A549 (cell line): ENCODE data around the gene ATP2C2. TPM values are rescaled to one million over a fixed set of nuclear protein-coding genes. Genes with fewer than 3 reads are reported as not detected.

Experiments used
- ATAC-seq, 2 experiments: fragments of 200-7000 bp in 1 of 2; fragments of >200 bp in 1 of 2; cut with Nextera tagmentation in 1 of 2; cut with Tn5 transposase in 1 of 2; 3 replicates each; pipeline versions ENCODE4 v1.8.0 to v1.9.1; 2018 to 2020; ENCODE audit warnings: mild to moderate bottlenecking in 1 of 2, moderate library complexity in 1 of 2
- CTCF ChIA-PET: fragments of 300-600 bp; sonication (Branson Sonifier 250); formaldehyde crosslinking; extraction: SDS; loops from one replicate; lab custom pipeline; 2021; ENCODE audit warnings: antibody characterized with exemption, inconsistent platforms; lab: Yijun Ruan, JAX
- POLR2A ChIA-PET: fragments of 350-600 bp; formaldehyde crosslinking; extraction: SDS; loops from one replicate; lab custom pipeline; 2021; ENCODE audit warnings: antibody characterized with exemption, inconsistent platforms; lab: Yijun Ruan, JAX
- DNase-seq, 2 experiments: peaks; one replicate each; pipeline versions ENCODE4 v3.0.0 to v3.0.0-alpha.2; 2011 to 2016; ENCODE audit warnings: low read depth in 1 of 2, low spot score in 1 of 2
- FAIRE-seq: peaks from 2 replicates; lab custom pipeline; 2011; peaks lifted over from hg19 to GRCh38; lab: Jason Lieb, UNC
- H3K27ac ChIP-seq, 2 experiments: fragments of >200 bp; sonication (Bioruptor Twin); formaldehyde crosslinking; 3 replicates each; pipeline ENCODE4 v1.5.1; 2016 to 2017
- H3K4me1 ChIP-seq: fragments of >200 bp; sonication (Bioruptor Twin); formaldehyde crosslinking; 3 replicates; pipeline ENCODE4 v1.6.1; 2016
- H3K4me2 ChIP-seq: fragments of >200 bp; sonication (Bioruptor Twin); formaldehyde crosslinking; 3 replicates; pipeline ENCODE4 v1.6.1; 2016
- H3K4me3 ChIP-seq: fragments of >200 bp; sonication (Bioruptor Twin); formaldehyde crosslinking; 3 replicates; pipeline ENCODE4 v1.5.1; 2016
- H3K9me3 ChIP-seq: fragments of >200 bp; sonication (Bioruptor Twin); formaldehyde crosslinking; 3 replicates; pipeline ENCODE4 v1.6.1; 2016
- BHLHE40 ChIP-seq: IDR thresholded peaks from 2 replicates; pipeline ENCODE4 v1.6.1; 2012; ENCODE audit warnings: low read depth, low read length, inconsistent platforms
- CBX8 ChIP-seq: fragments of 200-600 bp; sonication (generic); IDR thresholded peaks from 2 replicates; pipeline ENCODE4 v1.6.1; 2016
- CHD2 ChIP-seq: fragments of 150-350 bp; IDR thresholded peaks from 2 replicates; pipeline ENCODE4 v1.6.1; 2014; ENCODE audit warnings: low read length; ENCODE audit not compliant: partially characterized antibody
- EHF ChIP-seq: fragments of 250-450 bp; sonication (Bioruptor Pico); IDR thresholded peaks from 2 replicates; pipeline ENCODE4 v1.5.0; 2020; ENCODE audit warnings: mild to moderate bottlenecking
- EP300 ChIP-seq, 2 experiments: fragments of >200 bp; sonication (Bioruptor Twin); formaldehyde crosslinking; IDR thresholded peaks; 2 replicates in 1 of 2; 3 replicates in 1 of 2; pipeline ENCODE4 v1.6.1; 2016 to 2017
- FOSB ChIP-seq: fragments of 250-450 bp; sonication (Bioruptor Pico); IDR thresholded peaks from 2 replicates; pipeline ENCODE4 v1.5.0; 2020; ENCODE audit warnings: mild to moderate bottlenecking, moderate library complexity
- FOSL2 ChIP-seq, 2 experiments: fragments of 450-650 bp in 1 of 2; fragments of >200 bp in 1 of 2; sonication (Bioruptor Twin) in 1 of 2; formaldehyde crosslinking; IDR thresholded peaks; 2 replicates each; pipeline versions ENCODE4 v1.5.0 to v1.6.1; 2016 to 2020; ENCODE audit warnings: mild to moderate bottlenecking in 1 of 2, moderate library complexity in 1 of 2
- FOXS1 ChIP-seq: fragments of 250-450 bp; sonication (Bioruptor Pico); IDR thresholded peaks from 2 replicates; pipeline ENCODE4 v1.5.0; 2020; ENCODE audit warnings: mild to moderate bottlenecking, moderate library complexity
- GATA3 ChIP-seq: IDR thresholded peaks from 2 replicates; pipeline ENCODE4 v1.6.1; 2012; ENCODE audit warnings: borderline replicate concordance
- HOXB5 ChIP-seq: fragments of 250-450 bp; sonication (Bioruptor Pico); IDR thresholded peaks from 2 replicates; pipeline ENCODE4 v1.5.0; 2020; ENCODE audit warnings: mild to moderate bottlenecking, moderate library complexity
- JUN ChIP-seq, 2 experiments: fragments of >200 bp; sonication (Bioruptor Twin); formaldehyde crosslinking; IDR thresholded peaks; 2 replicates in 1 of 2; 3 replicates in 1 of 2; pipeline ENCODE4 v1.6.1; 2016 to 2017
- JUNB ChIP-seq: fragments of >200 bp; sonication (Bioruptor Twin); formaldehyde crosslinking; IDR thresholded peaks from 2 replicates; pipeline ENCODE4 v1.6.1; 2016
- KDM1A ChIP-seq: fragments of 200-600 bp; sonication (generic); IDR thresholded peaks from 2 replicates; pipeline ENCODE4 v1.6.1; 2016; ENCODE audit warnings: low read depth, mild to moderate bottlenecking
- KDM5A ChIP-seq: fragments of 200-600 bp; sonication (generic); IDR thresholded peaks from 2 replicates; pipeline ENCODE4 v1.6.1; 2016; ENCODE audit warnings: antibody characterized with exemption, mild to moderate bottlenecking
- MAFK ChIP-seq: fragments of 450-650 bp; IDR thresholded peaks from 2 replicates; pipeline ENCODE4 v1.6.1; 2014; ENCODE audit not compliant: partially characterized antibody
- MAZ ChIP-seq: fragments of 150-350 bp; IDR thresholded peaks from 2 replicates; pipeline ENCODE4 v1.6.1; 2014; ENCODE audit warnings: antibody characterized with exemption, low read depth, low read length, borderline replicate concordance
- MYC ChIP-seq: IDR thresholded peaks from 2 replicates; pipeline ENCODE4 v1.6.1; 2012; ENCODE audit warnings: mild to moderate bottlenecking, inconsistent platforms, low read length, improper control_type of control experiment, borderline replicate concordance
- NFE2L2 ChIP-seq: fragments of 150-350 bp; conservative IDR thresholded peaks from 2 replicates; pipeline ENCODE4 v1.6.1; 2014; ENCODE audit warnings: low read length
- NPAS2 ChIP-seq: fragments of 250-450 bp; sonication (Bioruptor Pico); IDR thresholded peaks from 2 replicates; pipeline ENCODE4 v1.8.0; 2022; ENCODE audit warnings: mild to moderate bottlenecking, moderate library complexity, borderline replicate concordance
- NR3C1 ChIP-seq: fragments of >200 bp; sonication (Bioruptor Twin); formaldehyde crosslinking; IDR thresholded peaks from 3 replicates; pipeline ENCODE4 v1.6.1; 2017
- POLR2A ChIP-seq: IDR thresholded peaks from 2 replicates; pipeline ENCODE4 v1.6.1; 2012; ENCODE audit warnings: mild to moderate bottlenecking, low read length
- POLR2AphosphoS2 ChIP-seq: conservative IDR thresholded peaks from 2 replicates; pipeline ENCODE4 v1.6.1; 2012; ENCODE audit warnings: low read length, improper control_type of control experiment, inconsistent platforms
- RFX5 ChIP-seq: fragments of 450-650 bp; IDR thresholded peaks from 2 replicates; pipeline ENCODE4 v1.7.1; 2014; ENCODE audit warnings: antibody characterized with exemption, mild to moderate bottlenecking, moderate library complexity
- RNF2 ChIP-seq: fragments of 200-600 bp; sonication (generic); IDR thresholded peaks from 2 replicates; pipeline ENCODE4 v1.6.1; 2016; ENCODE audit warnings: low read depth, mild to moderate bottlenecking, antibody characterized with exemption, moderate library complexity, borderline replicate concordance
- TFCP2L1 ChIP-seq: fragments of 250-450 bp; sonication (Bioruptor Pico); IDR thresholded peaks from 2 replicates; pipeline ENCODE4 v1.5.0; 2021; ENCODE audit warnings: mild to moderate bottlenecking
- TP53 ChIP-seq: fragments of 250-450 bp; sonication (Bioruptor Pico); IDR thresholded peaks from 2 replicates; pipeline ENCODE4 v1.5.0; 2021; ENCODE audit warnings: mild to moderate bottlenecking, moderate library complexity
- ZC3H11A ChIP-seq: fragments of 450-650 bp; IDR thresholded peaks from 2 replicates; pipeline ENCODE4 v1.6.1; 2014; ENCODE audit warnings: antibody characterized with exemption, mild to moderate bottlenecking
- ZFP36 ChIP-seq: fragments of 450-650 bp; IDR thresholded peaks from 2 replicates; pipeline ENCODE4 v1.6.1; 2014; ENCODE audit warnings: borderline replicate concordance; ENCODE audit not compliant: partially characterized antibody
- ZNF302 ChIP-seq: fragments of 250-450 bp; sonication (Bioruptor Pico); IDR thresholded peaks from 2 replicates; pipeline ENCODE4 v1.9.0; 2021; ENCODE audit warnings: inconsistent platforms, mild to moderate bottlenecking, moderate library complexity
- WGBS: methylation state at CpG from one replicate; pipeline ENCODE4 v1.1.6; 2017; ENCODE audit errors: missing lambda C conversion rate; 5-methylcytosine and 5-hydroxymethylcytosine counted together
- polyA plus RNA-seq, 4 experiments: library from polyadenylated mRNA; depleted of rRNA in 3 of 4; stranded (reverse); fragments of >200 nt; fragmentation: RNase III in 1 of 4; extraction: RNeasy Plus Mini Kit Qiagen cat#74134 plus additional on column Dnase treatment in 1 of 4; gene quantifications; 2 replicates in 3 of 4; 3 replicates in 1 of 4; pipeline ENCODE4 v1.2.3, GENCODE V29; 2011 to 2017
- TF ChIP-seq, protein P1 (sequence below): IDR thresholded peaks from 2 replicates; pipeline ENCODE4 v1.6.1; 2012
- TF ChIP-seq, protein P2 (sequence below): fragments of >200 bp; sonication (Bioruptor Twin); formaldehyde crosslinking; IDR thresholded peaks from 3 replicates; pipeline ENCODE4 v1.6.1; 2016
- TF ChIP-seq, protein P3 (sequence below): fragments of 150-350 bp; IDR thresholded peaks from 2 replicates; pipeline ENCODE4 v1.6.1; 2014; ENCODE audit warnings: low read depth, mild to moderate bottlenecking, low read length

The ATP2C2 gene
- polyA plus RNA-seq, 2 of the 4 experiments (the other 2 are of a cell fraction) = 0.14 to 0.17 TPM

DNA sequence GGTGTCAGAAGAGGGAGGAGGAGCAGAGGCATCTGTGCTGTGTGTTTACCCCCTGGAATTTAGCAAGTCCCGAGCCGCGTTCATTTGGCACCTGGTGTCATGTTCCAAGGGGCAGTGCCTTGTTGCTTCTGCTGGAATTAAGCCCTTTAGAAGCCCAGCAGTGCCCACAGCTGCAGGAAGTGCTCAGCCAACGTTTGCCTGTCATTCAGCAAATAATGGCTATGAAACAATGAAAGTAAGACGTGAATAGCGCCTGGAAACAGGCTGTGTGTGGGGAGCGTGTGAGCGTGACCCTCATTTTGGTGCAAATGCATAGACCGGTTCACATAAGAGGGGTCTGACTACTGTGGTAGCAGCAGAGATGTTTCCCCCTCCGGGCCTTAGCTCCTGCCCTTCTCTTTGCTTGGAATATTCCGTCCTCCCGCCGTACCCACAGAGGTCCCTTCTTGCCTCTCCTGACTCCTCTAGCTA, 5.8 kb upstream of the ATP2C2 start:
- DNase-seq (no peak), FAIRE-seq (no peak), ATAC-seq (no peak)
- 79% methylated on average over 11 of the region's 13 CpGs for WGBS
- ChIA-PET CTCF (interaction anchor here (0.6 to 2.0 kb wide), 4 partner anchors 34 to 299 kb away, joined by 3 to 6 read pairs (median 3); no protein-coding TSS in a partner anchor), POLR2A (no interaction called here)
- Histone ChIP-seq H3K27ac (no peak overlapping the region), H3K4me3 (no peak overlapping the region), H3K9me3 (no peaks in the 10 kb centered on the region), H3K4me2 (no peak overlapping the region), H3K4me1 (peaks cover 1% of the 10 kb centered on the region; the same call in 1 of the 3 replicates)
- TF ChIP-seq RNF2 = no peak
- TF ChIP-seq TFCP2L1 = no peak
- no peak for TF ChIP-seq EP300 (IDR thresholded peaks at IDR 0.05)
- TF ChIP-seq MYC = no peak
- no peak for TF ChIP-seq CHD2
- no peak for TF ChIP-seq HOXB5 (CRISPR knock-in tag)
- TF ChIP-seq FOSB (CRISPR knock-in tag) = no peak
- no peak for TF ChIP-seq JUN (IDR thresholded peaks at IDR 0.05)

DNA sequence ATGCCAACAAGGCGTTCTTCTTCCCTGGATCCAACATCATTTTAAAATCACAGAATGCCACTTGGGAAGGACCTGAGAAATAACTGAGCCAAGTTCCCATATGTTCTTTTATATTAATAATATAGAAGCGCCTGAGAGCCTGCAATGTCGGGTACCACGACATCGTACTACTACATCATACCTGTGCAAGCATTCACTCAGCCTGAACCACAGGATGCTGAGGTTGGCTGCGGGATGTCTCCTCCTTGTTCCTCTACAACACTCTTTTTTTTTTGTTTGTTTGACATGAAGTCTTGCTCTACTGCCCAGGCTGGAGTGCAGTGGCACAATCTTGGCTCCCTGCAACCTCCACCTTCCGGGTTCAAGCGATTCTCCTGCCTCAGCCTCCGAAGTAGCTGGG, 2.1 kb upstream of the ATP2C2 start:
- Histone ChIP-seq H3K27ac (no peak overlapping the region), H3K4me2 (no peak overlapping the region), H3K4me3 (no peak overlapping the region), H3K9me3 (no peaks in the 10 kb centered on the region), H3K4me1 (peaks cover 7% of the 10 kb centered on the region; the same call in 2 of the 3 replicates)
- ATAC-seq (no peak), FAIRE-seq (no peak), DNase-seq (no peak)
- TF ChIP-seq, protein P1, sequence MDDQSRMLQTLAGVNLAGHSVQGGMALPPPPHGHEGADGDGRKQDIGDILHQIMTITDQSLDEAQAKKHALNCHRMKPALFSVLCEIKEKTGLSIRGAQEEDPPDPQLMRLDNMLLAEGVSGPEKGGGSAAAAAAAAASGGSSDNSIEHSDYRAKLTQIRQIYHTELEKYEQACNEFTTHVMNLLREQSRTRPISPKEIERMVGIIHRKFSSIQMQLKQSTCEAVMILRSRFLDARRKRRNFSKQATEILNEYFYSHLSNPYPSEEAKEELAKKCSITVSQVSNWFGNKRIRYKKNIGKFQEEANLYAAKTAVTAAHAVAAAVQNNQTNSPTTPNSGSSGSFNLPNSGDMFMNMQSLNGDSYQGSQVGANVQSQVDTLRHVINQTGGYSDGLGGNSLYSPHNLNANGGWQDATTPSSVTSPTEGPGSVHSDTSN = no peak
- TF ChIP-seq GATA3 (no peak), NR3C1 (no peak), POLR2AphosphoS2 (no peak), NFE2L2 (no peak), RFX5 (no peak), POLR2A (no peak), KDM1A (no peak), KDM5A (no peak), FOXS1 (no peak), JUNB (no peak), CBX8 (no peak), ZNF302 (CRISPR knock-in tag) (no peak), ZC3H11A (no peak), JUN (IDR thresholded peaks at IDR 0.05) (no peak), EHF (no peak)
- TF ChIP-seq, protein P2, sequence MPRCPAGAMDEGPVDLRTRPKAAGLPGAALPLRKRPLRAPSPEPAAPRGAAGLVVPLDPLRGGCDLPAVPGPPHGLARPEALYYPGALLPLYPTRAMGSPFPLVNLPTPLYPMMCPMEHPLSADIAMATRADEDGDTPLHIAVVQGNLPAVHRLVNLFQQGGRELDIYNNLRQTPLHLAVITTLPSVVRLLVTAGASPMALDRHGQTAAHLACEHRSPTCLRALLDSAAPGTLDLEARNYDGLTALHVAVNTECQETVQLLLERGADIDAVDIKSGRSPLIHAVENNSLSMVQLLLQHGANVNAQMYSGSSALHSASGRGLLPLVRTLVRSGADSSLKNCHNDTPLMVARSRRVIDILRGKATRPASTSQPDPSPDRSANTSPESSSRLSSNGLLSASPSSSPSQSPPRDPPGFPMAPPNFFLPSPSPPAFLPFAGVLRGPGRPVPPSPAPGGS = no peak
- WGBS = 64% methylated on average over 9 of the region's 9 CpGs
- ChIA-PET POLR2A (no interaction called here), CTCF (interaction anchor here (1.4 kb wide), 1 partner anchor 96 kb away, joined by 3 read pairs; no protein-coding TSS in a partner anchor)

DNA sequence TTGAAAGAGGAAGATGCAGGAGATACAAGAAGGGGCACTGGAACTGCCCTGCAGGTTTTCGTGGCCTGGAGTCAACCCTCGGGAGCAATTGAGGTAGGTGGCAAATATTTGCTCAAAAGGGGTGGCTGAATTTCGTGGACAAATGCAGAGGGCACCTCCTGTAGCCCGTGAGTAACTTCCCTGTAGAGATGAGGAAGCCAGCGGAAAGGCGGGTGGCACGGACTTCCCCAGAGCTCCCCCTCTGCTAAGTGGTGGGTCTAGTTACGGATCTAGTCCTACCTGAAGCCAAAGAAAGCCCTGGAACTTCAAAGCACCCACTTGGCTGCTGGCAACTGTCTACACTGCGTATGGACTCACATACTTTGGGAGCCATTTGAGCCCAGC, 1.0 kb upstream of the ATP2C2 start:
- Histone ChIP-seq H3K27ac (no peak overlapping the region), H3K4me1 (peaks cover 7% of the 10 kb centered on the region; the same call in 2 of the 3 replicates), H3K4me2 (no peak overlapping the region), H3K4me3 (no peak overlapping the region), H3K9me3 (no peaks in the 10 kb centered on the region)
- CTCF ChIA-PET = interaction anchor here (2.0 kb wide), 1 partner anchor 118 kb away, joined by 4 read pairs; no protein-coding TSS in a partner anchor
- WGBS = 34% methylated on average over 9 of the region's 9 CpGs
- POLR2A ChIA-PET = no interaction called here
- ATAC-seq (no peak; a peak in 1 of 6 replicates), FAIRE-seq (no peak), DNase-seq (no peak)
- TF ChIP-seq, protein P3, sequence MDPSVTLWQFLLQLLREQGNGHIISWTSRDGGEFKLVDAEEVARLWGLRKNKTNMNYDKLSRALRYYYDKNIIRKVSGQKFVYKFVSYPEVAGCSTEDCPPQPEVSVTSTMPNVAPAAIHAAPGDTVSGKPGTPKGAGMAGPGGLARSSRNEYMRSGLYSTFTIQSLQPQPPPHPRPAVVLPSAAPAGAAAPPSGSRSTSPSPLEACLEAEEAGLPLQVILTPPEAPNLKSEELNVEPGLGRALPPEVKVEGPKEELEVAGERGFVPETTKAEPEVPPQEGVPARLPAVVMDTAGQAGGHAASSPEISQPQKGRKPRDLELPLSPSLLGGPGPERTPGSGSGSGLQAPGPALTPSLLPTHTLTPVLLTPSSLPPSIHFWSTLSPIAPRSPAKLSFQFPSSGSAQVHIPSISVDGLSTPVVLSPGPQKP = no peak
- TF ChIP-seq TFCP2L1 (no peak), NPAS2 (CRISPR knock-in tag) (no peak), CHD2 (no peak), MAFK (no peak), RNF2 (no peak), ZFP36 (no peak), MYC (no peak), KDM5A (no peak), HOXB5 (CRISPR knock-in tag) (no peak), FOSL2 (IDR thresholded peaks at IDR 0.05) (no peak), FOSL2 (CRISPR knock-in tag; IDR thresholded peaks at IDR 0.05) (no peak), MAZ (no peak), BHLHE40 (no peak), ZNF302 (CRISPR knock-in tag) (no peak), TP53 (CRISPR knock-in tag) (no peak)
- TF ChIP-seq, protein P2 = no peak
